ENCODE measurements around the gene PRSS48.
"Not testable (repeated sequence)": the region's sequence is repeated elsewhere in the genome, so short reads cannot be mapped to it uniquely, and the experiment has no call there.

PRSS48 gene

GRCh38 chr4:151276787-151277562, at the start of gene PRSS48:
Gene PRSS48, plus strand, starts transcription at chr4:151277161. Its CDS starts 12 bp downstream, at chr4:151277173.
- DNase-seq, result peak; percentile 16

DNA sequence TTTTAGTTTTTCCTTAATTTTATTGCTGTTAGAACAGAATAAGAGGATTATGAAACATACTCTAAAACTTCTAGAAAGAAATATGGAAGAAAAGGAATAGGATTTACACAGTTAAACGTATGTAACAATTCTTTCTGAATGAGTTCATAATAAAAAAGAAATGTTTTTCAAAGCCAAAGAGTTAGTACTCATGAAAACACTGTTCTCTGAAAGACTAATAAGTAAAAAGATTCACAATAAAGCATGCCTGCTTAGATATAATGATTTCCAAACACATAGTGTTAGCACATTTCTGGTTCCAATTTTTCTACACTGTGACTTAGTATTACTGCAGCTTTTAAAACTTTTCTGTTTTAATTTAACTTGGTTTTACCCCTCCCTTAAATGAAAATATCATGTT, 49.8 kb upstream of the PRSS48 start:
- DNase-seq, result no peak

GRCh38 chr4:151227731-151228130, 49.2 kb upstream of the PRSS48 start:
- DNase-seq, result no peak

DNA sequence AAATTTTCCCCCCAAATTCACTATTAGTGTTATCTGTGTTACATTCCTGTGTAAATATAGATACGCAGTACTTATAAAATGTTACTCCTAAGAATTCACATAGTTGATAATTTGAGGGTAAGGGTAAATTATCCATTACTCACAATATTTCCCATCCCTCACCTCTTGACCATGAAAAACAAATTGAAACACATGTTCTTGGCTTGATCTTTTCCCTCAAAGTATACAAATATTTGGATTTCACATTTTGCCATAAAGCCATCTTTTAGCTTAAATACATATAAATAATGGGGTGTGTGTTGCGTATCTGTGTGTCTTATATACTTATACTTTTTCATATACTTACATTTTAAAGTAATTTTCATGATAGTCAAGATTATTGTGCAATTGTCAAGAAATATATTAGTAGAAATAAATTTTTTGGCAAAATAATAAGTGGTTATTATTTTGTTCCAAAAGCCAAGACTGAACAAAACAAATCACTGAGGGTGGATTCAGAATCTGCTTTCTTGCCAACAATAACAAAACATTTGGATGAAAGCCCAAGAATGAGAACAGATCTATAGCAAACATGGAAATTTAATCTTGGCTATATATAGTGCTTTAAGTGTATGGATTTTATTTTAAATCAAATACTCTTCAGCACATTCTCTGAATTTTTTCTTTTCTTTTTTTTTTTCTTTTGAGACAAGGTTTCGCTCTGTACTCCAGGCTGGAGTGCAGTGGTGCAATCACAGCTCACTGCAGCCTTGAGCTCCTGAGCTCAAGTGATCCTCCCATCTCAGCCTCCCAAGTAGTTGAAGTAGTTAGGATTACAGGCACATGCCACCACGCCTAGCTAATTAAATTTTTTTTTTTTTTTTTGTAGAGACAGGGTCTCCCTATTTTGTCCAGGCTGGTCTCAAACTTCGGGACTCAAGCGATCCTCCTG, 48.5 kb upstream of the PRSS48 start:
- DNase-seq, result no peak

GRCh38 chr4:151231915-151232595, 44.9 kb upstream of the PRSS48 start:
- DNase-seq, result no peak

DNA sequence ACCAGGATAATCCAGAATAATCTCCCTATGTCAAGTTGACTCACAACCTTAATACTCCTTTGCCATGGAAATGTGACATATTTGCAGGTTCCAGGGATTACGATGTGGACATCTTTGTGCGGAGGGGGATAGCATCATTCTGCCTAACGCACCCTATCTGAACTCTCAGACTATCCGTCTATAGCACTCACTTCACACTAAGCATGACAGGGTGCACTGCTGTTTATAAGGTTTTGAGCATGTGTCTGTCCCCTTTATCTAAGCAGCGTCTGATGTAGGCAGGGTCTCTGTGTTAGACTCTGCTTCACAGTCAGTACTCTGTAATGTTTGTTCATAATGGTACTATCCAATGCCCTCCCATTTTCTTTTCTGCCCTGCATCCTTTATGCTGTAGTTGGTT, 43.4 kb upstream of the PRSS48 start:
- no peak for DNase-seq

DNA sequence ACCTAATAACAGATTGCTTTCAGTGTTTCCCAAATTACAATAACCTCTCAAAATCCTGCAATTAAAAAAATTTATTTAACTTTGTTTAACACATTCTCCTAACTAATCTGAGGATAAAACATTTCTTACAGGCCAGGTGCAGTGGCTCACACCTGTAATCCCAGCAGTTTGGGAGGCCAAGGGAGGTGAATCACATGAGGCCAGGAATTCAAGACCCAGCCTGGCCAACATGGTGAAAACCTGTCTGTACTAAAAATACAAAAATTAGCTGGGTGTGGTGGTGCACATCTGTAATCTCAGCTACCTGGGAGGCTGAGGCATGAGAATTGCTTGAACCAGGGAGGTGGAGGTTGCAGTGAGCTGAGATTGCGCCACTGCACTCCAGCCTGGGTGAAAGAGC, 41.6 kb upstream of the PRSS48 start:
- not testable (repeated sequence) for DNase-seq

DNA sequence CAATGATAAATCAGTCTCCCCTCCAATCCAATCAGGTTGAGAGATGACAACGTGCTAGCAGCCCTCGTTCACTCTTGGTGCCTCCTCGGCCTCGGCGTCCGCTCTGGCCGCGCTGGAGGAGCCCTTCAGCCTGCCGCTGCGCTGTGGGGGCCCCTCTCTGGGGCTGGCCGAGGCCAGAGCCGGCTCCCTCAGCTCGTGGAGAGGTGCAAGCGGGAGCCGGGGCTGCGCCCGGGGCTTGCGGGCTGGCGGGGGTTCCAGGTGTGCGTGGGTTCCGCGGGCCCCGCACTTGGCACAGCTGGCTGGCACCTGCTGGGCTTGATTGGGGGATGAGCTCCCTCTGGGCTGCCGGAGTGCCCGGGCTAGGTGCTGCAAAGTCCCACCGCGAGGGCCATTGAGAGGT, 40.9 kb upstream of the PRSS48 start:
- no peak for DNase-seq

DNA sequence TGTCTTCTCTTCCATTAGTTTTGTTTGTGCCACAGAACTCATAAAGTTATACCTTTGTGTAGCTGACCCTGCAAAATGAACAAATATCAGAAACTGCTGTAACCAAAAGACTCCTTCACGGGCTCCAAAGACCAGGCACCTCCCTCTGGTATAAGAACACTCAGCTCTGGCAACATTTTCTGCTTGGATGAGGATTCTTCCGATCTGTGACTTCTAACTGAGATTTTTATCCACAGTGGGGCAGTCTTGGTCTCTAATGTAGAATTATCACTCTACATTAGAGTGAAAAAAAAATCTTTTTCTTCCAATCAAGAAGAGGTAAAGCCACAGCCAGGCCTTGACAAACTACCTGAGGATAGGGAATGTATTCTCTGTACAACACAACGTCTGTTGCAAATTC, 38.5 kb upstream of the PRSS48 start:
- DNase-seq, result no peak

DNA sequence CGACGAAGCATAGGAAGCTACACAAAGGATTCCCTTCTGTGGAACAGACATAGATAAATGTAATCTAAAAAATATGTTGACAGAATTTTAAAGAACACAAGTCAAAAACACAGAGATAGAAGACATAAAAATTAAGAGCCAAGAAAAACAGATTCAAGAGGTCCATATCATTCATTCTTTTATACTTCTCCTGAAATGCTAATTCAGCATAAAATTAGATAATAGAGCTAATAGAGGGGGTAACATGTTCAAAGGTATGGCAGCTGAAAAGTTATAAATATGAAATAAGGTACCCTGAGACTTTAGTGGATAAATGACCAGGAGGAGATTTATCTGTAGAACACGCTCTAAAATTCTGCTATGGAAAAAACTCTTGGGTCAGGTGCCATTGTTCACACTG, 37.4 kb upstream of the PRSS48 start:
- DNase-seq, result no peak

GRCh38 chr4:151242305-151242704, 34.7 kb upstream of the PRSS48 start:
- DNase-seq, result no peak

DNA sequence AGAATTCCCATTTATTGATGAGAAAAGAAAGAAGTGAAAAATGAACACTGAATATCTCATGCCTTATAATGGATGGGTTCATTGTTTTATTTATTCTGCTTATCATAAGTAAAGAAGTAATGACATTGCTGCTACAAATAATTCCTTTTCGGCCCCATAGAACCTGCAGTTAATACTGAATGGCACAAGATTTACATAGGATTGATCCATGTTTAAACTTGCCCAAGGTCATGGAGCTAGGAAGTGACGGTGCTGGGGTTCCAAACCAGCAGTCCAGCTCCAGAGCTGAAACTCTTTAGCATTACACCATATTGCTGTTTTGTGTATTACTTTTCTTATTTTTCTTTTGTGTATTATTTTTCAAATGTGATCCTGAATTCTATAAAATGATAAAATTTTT, 30.2 kb upstream of the PRSS48 start:
- no peak for DNase-seq

- DNase-seq, result no peak
Measured at GRCh38 chr4:151247395-151247794, 29.6 kb upstream of the PRSS48 start.

DNA sequence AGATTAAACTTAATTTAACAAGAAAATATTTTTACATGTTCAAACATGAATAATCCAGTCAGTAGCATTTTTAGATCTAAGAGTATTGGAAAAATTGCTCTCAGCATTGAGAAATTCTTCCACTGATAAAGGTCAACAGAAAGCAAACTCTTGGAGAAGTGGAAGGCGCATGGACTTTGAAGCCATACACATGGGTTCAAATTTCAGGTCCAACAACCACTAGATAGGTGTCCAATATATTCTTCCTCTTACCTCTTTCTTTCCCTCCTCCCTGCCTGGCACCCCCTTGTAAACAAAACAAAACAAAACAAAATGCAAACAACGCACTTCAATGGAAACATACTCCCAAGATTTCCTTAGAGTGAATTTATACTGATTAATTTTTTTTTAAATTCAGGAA, 28.4 kb upstream of the PRSS48 start:
- no peak for DNase-seq

DNA sequence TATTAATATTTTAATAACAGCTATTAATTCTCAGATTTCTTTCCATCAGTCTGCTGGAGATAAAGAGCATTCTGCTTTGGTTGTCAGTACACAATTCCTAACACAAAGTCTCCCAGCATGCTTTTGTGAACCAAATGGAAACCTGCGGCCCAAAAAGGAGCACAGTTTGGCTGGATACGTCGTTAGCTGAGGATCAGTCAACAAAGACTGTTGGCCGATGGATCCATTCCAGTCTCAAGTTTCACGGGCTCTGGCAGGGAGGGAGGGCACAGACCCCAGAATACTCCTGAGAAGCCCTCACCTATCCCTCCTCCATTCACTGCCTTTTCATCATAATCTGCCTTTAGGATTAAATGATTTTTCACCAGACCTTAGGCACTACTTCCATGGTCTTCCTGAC, 26.3 kb upstream of the PRSS48 start:
- DNase-seq, result no peak

GRCh38 chr4:151251603-151252304, 25.2 kb upstream of the PRSS48 start:
- no peak for DNase-seq

- DNase-seq, result not testable (repeated sequence)
Measured at GRCh38 chr4:151255226-151255625, 21.7 kb upstream of the PRSS48 start.

GRCh38 chr4:151255680-151256079, 21.3 kb upstream of the PRSS48 start:
- DNase-seq, result not testable (repeated sequence)

- no peak for DNase-seq
Measured at GRCh38 chr4:151256134-151256533, 20.8 kb upstream of the PRSS48 start.

DNA sequence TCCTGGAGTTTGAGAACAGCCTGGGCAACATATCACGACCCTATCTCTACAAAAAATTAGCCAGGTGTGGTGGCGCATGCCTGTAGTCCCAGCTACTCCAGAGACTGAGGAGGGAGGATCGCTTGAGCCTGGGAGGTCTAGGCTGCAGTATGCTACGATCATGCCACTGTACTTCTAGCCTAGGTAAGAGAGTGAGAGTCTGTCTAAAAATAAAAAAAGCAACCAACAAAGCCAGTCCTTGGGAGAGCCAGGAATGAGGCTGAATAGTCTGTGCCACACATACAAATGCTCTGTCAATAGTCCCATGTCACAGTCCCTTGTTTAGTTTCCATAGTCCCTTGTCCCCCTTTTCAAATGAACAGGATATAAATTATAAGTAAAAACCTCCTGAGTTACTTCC, 19.3 kb upstream of the PRSS48 start:
- no peak for DNase-seq

GRCh38 chr4:151259752-151260151, 17.2 kb upstream of the PRSS48 start:
- DNase-seq, result no peak

DNA sequence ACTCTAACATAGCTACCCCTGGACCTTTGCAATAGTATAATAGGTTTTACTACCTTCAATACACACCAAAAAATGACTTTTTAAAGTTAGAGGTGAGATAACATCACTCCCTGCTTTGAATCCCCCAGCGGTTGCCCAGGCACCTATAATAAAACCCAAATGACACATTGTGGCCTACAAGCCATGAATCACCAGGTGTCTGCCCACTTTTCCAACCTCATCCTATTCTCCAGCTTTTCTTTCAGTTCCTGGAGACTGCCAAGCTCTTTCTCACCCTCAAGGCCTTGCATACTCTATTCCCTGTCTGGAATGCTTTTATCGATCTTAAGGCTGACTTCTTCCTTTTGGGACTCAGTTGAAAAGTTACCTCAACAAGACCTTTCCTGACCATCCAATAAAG, 16.4 kb upstream of the PRSS48 start:
- DNase-seq, result no peak

DNA sequence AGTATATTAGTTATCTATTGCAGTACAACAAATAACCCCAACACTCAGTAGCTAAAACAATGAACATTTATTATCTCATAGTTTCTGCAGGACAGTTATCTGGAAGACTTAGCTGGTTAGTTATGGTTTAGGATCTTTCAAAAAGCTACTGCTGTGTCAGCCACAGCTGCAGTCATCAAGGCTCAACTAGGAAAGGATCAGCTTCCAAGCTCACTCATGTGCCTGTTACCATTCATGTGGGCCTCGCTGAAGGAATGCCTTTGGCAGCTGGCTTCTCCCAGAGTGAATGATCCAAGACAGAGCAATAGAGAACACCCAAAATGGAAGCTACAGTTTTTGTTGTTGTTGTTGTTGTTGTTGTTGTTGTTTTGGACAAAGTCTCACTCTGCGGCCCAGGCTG, 13.5 kb upstream of the PRSS48 start:
- no peak for DNase-seq

Measured in GDM1 (cell line).